HT-29 (cell line): ENCODE results near the gene SUPT20H. TPM values are rescaled to one million over a fixed set of nuclear protein-coding genes. Genes with fewer than 3 reads are reported as not detected.

ENCODE experiments used
- DNase-seq: peaks from one replicate; pipeline ENCODE4 v3.0.0-alpha.2; 2015; ENCODE audit warnings: low spot score
- total RNA-seq: library from RNA; depleted of rRNA; stranded (reverse); fragments of >200 nt; shearing (Covaris generic); gene quantifications from 2 replicates; pipeline ENCODE4 v1.2.3, GENCODE V29; 2014; rRNA removed

SUPT20H gene
- total RNA-seq = 30.8 and 31.8 TPM in 2 replicates

- peak; percentile 98 for DNase-seq
Measured at GRCh38 chr13:37058910-37059847, at the start of gene SUPT20H. SUPT20H (minus strand) TSS chr13:37059688; CDS start chr13:37051490, 8,198 bp downstream.

DNA sequence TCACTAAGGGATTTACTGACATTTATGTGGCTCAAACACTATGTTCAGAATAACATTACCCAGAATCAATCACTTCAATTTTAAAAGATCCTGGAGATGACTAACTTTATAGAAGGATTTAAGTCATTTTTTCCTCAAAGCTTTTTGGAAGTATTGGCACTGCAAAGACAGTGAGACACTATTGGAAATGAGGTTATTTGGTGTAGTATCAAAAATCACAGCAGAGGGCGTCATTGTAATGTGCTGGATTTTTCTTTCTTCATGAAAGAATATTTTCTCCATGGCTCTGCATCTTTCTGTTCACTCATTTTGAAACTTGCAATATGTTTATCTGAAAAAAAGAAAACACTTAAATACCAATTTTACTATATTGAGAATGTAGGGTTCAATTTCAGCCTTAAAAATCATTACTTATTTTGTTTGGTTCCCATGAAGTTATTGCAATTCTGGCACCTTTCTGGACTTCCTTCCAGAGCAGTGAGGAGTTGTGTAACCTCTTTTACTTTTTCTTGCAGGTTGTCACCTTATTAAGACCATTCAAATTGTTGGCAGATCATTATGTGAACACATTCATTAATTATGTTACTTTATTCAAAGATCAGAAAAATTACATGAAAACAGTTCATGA, 49.7 kb upstream of the SUPT20H start:
- peak; percentile 78 for DNase-seq

DNA sequence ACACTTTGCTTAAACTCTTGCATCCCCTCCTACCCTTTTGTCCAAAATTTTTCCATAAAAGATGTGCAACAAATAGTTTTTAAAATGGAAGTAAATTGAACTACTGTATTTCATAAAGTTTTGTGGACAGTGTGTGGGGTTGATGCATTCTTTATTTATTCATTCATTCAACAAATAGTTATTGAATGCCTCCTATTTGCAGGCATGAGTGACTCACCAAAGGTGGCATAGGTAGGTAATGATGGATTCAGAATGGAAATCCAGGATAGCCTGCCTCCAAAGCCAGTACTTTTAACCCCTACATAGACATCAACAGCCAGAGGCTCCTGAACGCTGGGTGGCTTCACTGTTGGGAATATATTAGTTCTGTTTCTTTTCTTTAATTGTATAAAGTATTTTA, 48.4 kb upstream of the SUPT20H start:
- DNase-seq = no peak

DNA sequence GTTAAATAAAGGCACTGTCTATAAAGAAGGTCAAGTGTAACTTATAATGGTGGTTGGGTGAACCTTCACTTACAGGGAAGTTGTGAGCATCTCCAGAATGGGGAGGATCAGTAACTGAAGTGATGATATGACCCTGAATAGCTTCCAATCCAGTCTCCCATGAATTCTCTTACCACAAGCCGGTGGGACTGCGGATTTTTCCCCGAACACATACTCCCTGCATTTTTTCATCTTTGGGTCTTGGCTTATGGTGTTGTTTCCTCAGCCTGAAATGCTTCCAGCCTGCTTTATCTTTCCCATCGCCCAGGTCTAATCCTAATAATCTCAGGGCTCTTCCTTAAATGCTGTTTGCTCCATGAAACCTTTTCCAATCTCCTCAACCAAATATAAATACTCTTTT, 48.0 kb upstream of the SUPT20H start:
- no peak for DNase-seq

GRCh38 chr13:37106642-37107041, 47.2 kb upstream of the SUPT20H start:
- no peak for DNase-seq

GRCh38 chr13:37105251-37105714, 45.8 kb upstream of the SUPT20H start, which contains the start of gene CSNK1A1L:
CSNK1A1L (minus strand) TSS chr13:37105664; CDS start chr13:37105256, 408 bp downstream.
- no peak for DNase-seq

DNA sequence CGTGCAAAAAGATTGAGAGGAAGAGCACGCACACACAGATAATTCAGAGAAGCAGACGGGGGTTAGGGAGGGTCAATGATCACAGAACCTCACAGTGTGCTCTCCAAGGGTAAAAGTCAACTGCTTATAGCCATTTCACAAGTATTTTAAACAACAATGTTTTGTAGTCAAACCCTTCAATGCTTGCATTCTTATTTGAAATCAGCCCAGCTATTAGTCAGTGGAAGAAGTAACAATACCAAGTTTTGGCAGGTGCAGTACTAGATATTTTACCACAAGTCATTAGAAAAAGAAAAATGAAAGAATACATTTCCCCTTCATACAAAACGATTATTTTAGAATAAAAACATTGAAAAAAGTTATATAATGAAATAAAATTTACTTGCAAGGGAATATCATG, 43.4 kb upstream of the SUPT20H start:
- DNase-seq = no peak

GRCh38 chr13:37101201-37101600, 41.7 kb upstream of the SUPT20H start:
- no peak for DNase-seq

DNA sequence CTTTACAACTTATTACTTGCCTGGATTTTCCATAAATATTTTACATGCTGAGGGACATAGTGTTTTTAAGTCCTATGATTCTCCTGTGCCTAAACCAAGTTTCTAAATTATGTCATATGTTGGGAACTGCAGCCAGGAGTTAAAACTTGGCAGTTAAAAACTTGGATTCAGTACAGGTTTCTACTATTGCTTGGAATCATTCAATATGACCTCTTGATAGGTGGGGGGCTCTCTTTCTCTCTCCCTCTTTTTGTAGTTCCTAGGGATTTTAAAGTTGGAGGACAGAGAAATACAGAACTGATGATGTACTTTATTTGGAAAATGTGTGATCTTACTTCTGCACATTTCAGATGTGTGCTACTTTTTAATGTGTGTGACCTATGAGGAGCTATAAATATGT, 41.2 kb upstream of the SUPT20H start:
- no peak for DNase-seq

- DNase-seq = no peak
Measured at GRCh38 chr13:37097076-37097475, 37.6 kb upstream of the SUPT20H start.

- no peak for DNase-seq
Measured at GRCh38 chr13:37094840-37095239, 35.4 kb upstream of the SUPT20H start.

DNA sequence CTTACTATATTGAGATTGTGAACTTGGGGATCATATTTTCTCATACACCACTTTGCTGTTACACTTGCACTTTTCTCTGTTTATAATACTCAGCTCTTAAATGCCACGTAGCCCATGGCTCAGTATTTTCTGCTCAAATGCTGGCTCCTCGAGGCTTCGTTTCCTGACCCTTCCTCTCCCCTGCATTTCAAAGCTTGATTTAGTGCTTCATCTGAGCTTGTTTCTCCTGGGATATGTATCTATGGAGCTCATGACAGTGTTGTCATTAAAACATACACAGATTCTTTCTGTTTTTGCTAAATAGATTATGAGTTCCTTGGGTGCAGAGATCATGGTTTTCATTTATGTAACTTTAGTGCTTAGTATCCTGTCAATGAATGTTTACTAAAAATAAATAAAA, 34.6 kb upstream of the SUPT20H start:
- DNase-seq = no peak

- no peak for DNase-seq
Measured at GRCh38 chr13:37091835-37092234, 32.3 kb upstream of the SUPT20H start.

- DNase-seq = no peak
Measured at GRCh38 chr13:37090912-37091311, 31.4 kb upstream of the SUPT20H start.

DNA sequence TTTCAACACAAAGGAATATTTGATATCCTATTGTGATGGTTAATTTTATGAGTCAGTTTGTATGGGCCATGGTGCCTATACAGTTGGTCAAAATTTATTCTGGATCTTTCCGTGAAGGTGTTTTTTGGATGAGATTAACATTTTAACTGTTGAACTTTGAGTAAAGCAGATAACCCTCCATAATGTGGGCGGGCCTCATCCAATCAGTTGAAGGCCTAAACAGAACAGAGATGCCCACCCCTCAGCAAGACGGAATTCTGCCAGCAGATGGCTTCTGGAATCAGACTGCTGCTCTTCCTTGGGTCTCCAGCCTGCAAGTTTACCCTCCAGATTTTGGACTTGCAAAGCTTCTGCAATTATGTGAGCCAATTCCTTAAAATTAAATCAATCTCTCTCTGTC, 30.0 kb upstream of the SUPT20H start:
- no peak for DNase-seq

DNA sequence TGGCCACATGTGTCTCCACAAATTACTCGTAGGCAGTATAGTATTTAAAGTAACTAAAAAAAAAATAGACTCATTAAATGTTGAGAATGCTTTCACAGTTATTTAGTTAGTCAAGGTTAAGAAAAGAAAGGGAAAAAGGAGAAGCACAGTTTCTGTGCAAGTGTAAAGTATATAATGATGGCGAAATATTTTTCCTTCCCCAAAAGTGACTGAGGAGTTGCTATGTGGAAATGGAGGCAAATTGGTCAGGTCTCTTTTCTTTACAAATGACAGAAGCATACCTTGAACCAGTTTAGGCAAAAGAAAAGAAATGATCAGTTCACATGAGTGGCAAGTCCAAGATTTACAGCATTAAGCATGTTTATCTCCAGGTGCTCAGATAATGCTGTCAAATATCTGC, 28.0 kb upstream of the SUPT20H start:
- no peak for DNase-seq

DNA sequence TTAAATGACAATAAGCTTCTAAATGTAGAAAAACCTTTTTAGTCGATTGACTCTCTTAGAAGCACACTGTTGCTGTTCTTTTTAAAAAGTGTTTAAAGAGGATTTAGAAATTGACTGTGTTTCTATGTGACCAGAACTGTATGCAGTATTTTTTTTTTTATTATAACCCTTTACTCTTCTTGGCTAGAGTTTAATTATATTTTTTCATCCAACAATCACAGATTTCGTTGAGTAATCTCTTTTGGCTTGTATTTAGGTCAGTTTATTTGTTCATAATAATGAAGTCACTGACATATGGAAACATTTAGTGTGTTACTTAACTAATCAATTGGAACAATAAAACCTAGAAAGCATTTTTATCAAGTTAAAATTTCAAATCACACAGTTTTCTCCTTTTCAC, 26.1 kb upstream of the SUPT20H start:
- no peak for DNase-seq

GRCh38 chr13:37076818-37077217, 17.3 kb upstream of the SUPT20H start:
- DNase-seq = no peak

- no peak for DNase-seq
Measured at GRCh38 chr13:37075164-37075563, 15.7 kb upstream of the SUPT20H start.

DNA sequence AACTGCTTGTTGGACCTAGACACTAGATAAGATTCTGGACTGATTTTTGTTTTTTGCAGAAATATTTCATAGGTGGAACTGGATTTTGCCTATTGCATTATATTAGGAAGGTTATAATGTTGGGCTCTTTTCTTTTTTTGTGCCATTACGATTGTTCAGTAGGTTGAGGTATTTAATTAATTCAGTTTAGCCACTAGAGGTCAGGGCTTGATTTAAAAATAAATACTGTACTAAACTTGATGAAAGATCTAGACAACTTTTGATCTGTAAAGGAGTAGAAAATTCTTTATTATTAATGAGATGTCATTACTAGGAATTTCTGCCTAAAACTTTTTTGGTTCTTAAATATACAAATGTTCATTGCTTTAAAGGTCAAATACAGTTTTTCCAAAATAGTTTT, 15.2 kb upstream of the SUPT20H start:
- DNase-seq = peak; percentile 60

DNA sequence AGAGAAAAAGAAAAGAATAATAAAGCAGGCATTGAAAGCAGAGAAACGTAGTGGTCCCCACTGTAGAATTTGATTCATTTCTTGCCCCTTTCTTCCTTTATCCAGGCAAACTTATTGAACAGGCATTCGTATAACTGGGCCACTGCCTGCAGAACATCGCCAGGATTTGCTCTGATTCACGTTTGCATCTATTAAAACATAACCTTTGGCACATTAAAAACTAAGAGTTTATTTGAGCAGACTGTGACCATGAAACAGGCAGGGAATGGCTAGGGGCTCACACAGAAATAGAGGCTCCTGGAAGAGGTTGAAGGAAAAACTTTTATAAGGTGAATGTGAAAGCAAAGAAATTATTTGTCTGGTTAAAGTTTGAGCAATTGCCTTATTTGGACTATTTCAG, 12.5 kb upstream of the SUPT20H start:
- DNase-seq = no peak

GRCh38 chr13:37070956-37071355, 11.5 kb upstream of the SUPT20H start:
- no peak for DNase-seq
